CD4-positive, alpha-beta T cell treated with Interferon alpha-2 for 1 hour (primary cell): ENCODE data around the gene ASB15.
"Not testable (repeated sequence)": the region's sequence is repeated elsewhere in the genome, so short reads cannot be mapped to it uniquely, and the experiment has no call there.

Experiments
- DNase-seq, 2 donors: peaks; one replicate each; pipeline ENCODE4 v3.0.0-alpha.2; 2020 to 2022

Gene ASB15

GRCh38 chr7:123599766-123600165, 1.9 kb upstream of the ASB15 start:
- no peak for DNase-seq

DNA sequence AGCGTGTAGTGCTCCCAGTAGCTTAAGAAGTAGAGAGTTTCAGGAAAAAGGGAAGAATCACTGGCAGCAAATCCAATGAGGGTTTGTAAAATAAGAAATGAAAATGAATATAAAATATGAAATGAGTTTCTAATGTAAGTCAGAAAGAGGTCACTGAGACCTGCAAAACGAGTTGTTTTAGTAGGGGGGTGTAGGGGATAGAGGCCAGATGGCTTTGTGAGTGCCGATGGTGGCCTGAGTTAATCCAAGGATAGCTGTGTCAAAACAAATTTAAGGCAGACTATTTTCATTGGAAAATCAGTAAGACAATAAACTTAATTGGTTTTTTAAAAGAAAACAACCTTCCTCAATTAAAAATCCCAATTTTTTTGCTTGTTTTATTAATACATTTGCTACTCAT, 745 bp upstream of the ASB15 start:
- DNase-seq, result no peak

DNA sequence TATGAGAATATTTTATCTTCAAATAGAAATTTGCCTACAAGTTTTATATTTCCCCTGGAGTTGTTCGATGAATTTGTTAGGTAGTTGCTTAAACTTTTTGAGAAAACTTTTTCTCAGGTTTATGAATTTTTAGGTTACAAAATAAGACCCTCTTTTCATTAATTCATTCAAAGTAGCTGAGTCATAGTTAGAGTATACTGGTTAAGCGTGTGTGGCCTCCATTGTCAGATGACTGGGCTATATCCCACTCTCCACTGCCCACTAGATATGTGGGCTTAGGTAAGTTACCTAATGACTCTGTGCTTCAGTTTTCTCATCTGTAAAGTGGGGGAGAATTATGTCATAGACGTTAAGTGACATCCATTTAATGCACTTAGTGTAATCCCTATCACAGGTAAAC, 1.0 kb downstream of the ASB15 start:
- DNase-seq, result no peak

- DNase-seq, result no peak
These were observed 3.1 kb downstream of the ASB15 start for GRCh38 chr7:123604739-123605138.

DNA sequence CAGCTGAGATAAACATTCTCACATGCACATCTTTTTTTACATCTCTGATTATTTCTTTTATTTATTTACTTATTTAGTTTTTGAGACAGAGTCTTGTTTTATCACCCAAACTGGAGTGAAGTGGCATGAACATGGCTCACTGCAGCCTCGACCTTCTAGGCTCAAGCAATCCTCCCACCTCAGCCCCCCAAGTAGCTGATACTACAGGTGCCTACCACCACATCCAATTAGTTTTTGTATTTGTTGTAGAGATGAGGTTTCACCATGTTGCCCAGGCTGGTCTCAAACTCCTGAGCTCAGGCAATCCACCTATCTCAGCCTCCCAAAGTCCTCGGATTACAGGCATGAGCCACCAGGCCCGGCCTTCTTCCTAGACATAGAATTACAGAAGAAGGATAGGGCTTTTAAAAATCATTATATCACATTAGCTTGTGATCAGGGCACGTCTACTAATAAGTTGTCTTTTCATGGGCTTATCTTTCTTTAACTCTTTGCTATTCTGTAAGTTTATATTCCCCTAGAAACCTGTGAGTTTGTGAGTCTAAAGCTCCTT, 5.9 kb downstream of the ASB15 start:
- no peak for DNase-seq

- DNase-seq, result no peak
These were observed 7.6 kb downstream of the ASB15 start for GRCh38 chr7:123608991-123609882.

DNA sequence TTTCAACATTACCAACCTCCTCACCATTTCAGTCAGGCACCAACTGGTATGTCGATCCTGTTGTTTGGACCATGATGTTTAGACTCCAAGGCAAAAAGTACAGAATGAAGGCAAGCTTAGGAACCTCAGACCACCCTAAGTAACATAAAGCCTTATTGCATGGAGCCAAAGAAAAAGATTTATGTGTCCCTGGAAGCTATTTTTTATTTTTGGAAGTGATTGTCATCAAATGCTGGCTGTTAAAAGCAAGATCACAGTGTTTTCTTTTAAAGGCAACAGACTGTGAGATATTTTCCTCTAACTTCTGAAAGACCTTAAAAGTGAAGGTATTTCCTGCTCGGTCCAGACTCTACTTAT, 8.2 kb downstream of the ASB15 start:
- DNase-seq, result no peak

GRCh38 chr7:123612024-123612423, 10.4 kb downstream of the ASB15 start:
- DNase-seq, result no peak

- no peak for DNase-seq
These were observed 13.7 kb downstream of the ASB15 start for GRCh38 chr7:123615344-123615743.

DNA sequence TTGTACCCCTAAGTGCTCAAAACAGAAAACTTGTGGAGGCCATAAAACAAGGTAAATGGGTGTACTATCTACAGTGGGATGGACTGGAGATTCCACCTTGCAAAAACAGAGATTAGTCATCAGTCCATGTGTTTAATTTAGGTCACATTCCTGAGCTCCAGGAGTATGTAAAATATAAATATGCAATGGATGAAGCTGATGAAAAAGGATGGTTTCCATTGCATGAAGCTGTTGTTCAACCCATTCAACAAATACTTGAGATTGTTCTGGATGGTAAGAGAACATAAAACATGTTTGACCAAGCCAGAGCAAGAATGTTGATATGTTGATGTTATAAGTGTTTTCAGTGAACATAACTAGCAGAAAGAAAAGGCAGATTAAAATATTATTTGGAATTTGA, 14.6 kb downstream of the ASB15 start:
- no peak for DNase-seq

- no peak for DNase-seq
These were observed 20.1 kb downstream of the ASB15 start for GRCh38 chr7:123621707-123622106.

- DNase-seq, result no peak
These were observed 21.2 kb downstream of the ASB15 start for GRCh38 chr7:123622660-123623386.

DNA sequence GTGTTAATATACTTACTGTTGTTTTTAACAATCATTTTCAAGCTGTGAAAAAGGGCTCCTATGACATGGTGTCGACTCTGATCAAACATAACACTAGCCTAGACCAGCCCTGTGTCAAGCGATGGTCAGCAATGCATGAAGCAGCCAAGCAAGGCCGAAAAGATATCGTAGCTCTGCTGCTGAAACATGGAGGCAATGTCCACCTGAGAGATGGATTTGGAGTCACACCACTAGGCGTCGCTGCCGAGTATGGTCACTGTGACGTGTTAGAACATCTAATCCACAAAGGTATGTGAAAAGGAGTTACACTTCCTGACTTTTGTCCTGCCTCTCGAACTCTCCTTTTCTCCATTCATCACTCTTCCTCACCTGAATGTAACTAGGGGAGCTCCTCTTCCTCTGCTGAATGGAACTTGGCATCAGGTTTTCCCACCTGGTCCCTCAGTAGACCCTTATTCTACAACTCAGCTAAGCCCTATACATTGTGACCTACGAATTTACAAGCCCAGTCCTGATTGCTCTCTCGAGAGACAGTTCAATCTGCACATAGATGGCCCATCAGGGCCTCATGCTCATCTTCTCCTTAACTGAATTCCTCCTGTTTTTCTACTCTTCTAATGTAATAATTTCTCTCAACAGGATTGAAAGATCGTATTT, 23.0 kb downstream of the ASB15 start:
- peak; percentile 22 to 63 for DNase-seq

GRCh38 chr7:123625254-123625653, 23.6 kb downstream of the ASB15 start:
- DNase-seq, result no peak

DNA sequence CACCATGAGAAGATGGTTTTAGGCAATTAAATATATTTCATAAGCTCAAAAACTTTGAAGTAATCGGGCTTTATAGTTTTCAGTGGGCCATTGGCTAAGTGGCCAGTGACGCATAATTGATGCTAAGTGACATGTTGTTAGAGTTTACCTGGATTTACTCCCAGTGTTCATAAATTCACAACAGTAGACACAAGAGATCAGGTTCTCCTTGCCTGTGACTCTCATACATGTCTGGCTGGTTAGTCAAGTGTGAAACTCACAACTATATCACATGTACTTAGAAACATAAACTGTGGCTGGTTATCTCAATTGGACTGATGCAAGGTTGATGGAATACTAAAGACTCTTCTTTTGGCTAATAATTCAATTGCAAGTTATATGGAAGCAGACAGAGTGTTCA, 26.2 kb downstream of the ASB15 start:
- no peak for DNase-seq

DNA sequence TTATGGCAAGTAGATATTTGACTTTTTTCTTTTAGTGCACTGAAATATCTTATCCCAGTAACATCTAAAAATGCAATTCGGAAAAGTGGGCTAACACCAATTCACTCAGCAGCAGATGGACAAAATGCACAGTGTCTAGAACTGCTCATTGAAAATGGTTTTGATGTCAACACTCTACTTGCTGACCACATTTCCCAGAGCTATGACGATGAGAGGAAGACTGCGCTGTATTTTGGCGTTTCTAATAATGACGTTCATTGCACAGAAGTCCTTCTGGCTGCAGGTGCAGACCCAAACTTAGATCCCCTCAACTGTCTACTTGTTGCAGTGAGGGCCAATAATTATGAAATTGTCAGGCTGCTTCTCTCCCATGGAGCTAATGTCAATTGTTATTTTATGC, 27.2 kb downstream of the ASB15 start:
- no peak for DNase-seq

GRCh38 chr7:123629281-123629680, 27.7 kb downstream of the ASB15 start:
- DNase-seq, result no peak

- DNase-seq, result no peak
These were observed 31.2 kb downstream of the ASB15 start for GRCh38 chr7:123632808-123633207.

DNA sequence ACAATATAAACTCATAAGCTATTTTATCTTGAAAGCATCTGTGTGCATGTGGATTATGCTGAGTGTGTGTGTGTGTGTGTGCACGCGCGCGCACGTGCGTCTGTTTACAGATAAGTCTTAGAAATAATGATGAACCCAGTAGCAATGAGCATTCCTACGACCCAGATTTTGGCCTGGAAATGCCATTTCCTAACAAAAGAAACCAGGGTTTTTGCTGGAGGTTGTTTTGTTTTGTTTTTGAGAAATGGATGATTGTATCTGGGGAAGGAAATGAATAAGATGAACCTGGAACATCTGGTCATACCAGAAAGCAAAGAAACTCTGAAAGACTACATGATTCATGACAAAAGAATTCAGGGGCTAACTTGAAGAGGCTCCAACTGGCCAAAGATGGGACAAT, 31.9 kb downstream of the ASB15 start:
- no peak for DNase-seq

DNA sequence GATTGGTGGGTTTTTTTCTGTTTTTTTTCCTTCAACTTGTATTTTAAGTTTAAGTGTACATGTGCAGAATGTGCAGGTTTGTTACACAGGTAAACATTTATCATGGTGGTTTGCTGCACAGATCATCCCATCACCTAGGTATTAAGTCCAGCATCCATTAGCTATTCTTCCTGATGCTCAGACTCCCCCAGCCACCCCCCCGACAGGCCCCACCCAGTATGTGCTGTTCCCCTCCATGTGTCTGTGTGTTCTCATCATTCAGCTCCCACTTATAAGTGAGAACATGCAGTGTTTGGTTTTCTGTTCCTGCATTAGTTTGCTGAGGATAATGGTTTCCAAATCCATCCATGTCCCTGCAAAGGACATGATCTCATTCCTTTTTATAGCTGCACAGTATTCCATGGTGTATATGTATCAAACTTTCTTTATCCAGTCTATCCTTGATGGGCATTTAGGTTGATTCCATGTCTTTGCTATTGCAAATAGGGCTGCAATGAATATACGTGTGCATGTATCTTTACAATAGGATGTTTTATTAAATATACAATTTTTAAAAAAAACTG, 32.5 kb downstream of the ASB15 start:
- not testable (repeated sequence) for DNase-seq

- DNase-seq, result peak in 1 of 2 donors; percentile 4
These were observed 34.1 kb downstream of the ASB15 start for GRCh38 chr7:123635551-123636359.

- DNase-seq, result no peak
These were observed 35.6 kb downstream of the ASB15 start for GRCh38 chr7:123637203-123637602.
